Dedifferentiated amniotic fluid mesenchymal stem cell (primary cell): ENCODE measurements around the gene TRPV4.
"Not testable (repeated sequence)": the region's sequence is repeated elsewhere in the genome, so short reads cannot be mapped to it uniquely, and the experiment has no call there.

Source experiments
- DNase-seq: peaks from one replicate; pipeline ENCODE4 v3.0.0-alpha.2; 2016; ENCODE audit errors: extremely low spot score

The TRPV4 gene

GRCh38 chr12:109833307-109834189, at the start of gene TRPV4:
Gene TRPV4 (minus strand): TSS chr12:109833398. CDS start chr12:109814796, 18,602 bp downstream.
- DNase-seq = no peak

- DNase-seq = no peak
Observed at GRCh38 chr12:109881752-109882151, 48.6 kb upstream of the TRPV4 start.

- DNase-seq = no peak
Observed at GRCh38 chr12:109880938-109881337, 47.7 kb upstream of the TRPV4 start.

- peak; percentile 74 for DNase-seq
Observed at GRCh38 chr12:109880043-109880931, 47.1 kb upstream of the TRPV4 start, which contains the start of gene GLTP. Gene GLTP (minus strand): TSS chr12:109880541. CDS start chr12:109880374, 167 bp downstream.

- no peak for DNase-seq
Observed at GRCh38 chr12:109879351-109880042, 46.3 kb upstream of the TRPV4 start.

GRCh38 chr12:109878749-109879148, 45.6 kb upstream of the TRPV4 start:
- no peak for DNase-seq

GRCh38 chr12:109878247-109878625, 45.0 kb upstream of the TRPV4 start:
- no peak for DNase-seq

GRCh38 chr12:109877504-109878246, 44.5 kb upstream of the TRPV4 start:
- no peak for DNase-seq

GRCh38 chr12:109876406-109876805, 43.2 kb upstream of the TRPV4 start:
- no peak for DNase-seq

- no peak for DNase-seq
Observed at GRCh38 chr12:109875572-109876131, 42.5 kb upstream of the TRPV4 start.

GRCh38 chr12:109873653-109874052, 40.5 kb upstream of the TRPV4 start:
- no peak for DNase-seq

- DNase-seq = no peak
Observed at GRCh38 chr12:109871668-109872314, 38.6 kb upstream of the TRPV4 start.

- no peak for DNase-seq
Observed at GRCh38 chr12:109870648-109871047, 37.5 kb upstream of the TRPV4 start.

- no peak for DNase-seq
Observed at GRCh38 chr12:109868182-109869051, 35.2 kb upstream of the TRPV4 start.

GRCh38 chr12:109864916-109865315, 31.7 kb upstream of the TRPV4 start:
- no peak for DNase-seq

GRCh38 chr12:109863847-109864712, 30.9 kb upstream of the TRPV4 start:
- no peak for DNase-seq

- not testable (repeated sequence) for DNase-seq
Observed at GRCh38 chr12:109862491-109862890, 29.3 kb upstream of the TRPV4 start.

GRCh38 chr12:109861689-109862314, 28.6 kb upstream of the TRPV4 start:
- DNase-seq = no peak
